Measurements from ENCODE around the gene MALRD1. TPM values are rescaled to one million over a fixed set of nuclear protein-coding genes. Genes with fewer than 3 reads are reported as not detected.

MALRD1 gene
- total and polyA plus RNA-seq, 2 experiments from 2014 or later, result 17.8 to 52.6 TPM

DNA sequence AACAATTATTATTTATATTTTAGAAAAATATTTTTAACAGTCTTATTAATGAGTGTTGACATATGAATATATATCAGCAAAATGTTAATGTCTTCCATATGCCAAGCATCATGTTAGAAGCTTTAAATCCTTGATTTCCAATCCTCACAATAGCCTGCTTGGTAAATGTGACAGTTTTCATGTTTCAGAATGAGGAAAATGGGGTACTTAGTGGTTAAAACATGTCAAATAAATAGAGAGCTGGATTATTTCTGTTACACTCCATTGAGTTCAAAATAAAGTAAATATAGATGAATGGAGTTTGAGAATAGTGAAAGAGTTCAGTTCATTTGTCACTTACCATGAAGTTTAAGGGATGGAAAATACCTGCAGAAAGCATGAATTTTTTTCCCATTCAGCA is 377.4 kb downstream of the MALRD1 start:
- Histone ChIP-seq H3K79me2 (no peaks in the 10 kb centered on the region), H3K9me3 (ENCODE audit: low read depth) (no peaks in the 10 kb centered on the region), H3K27me3 (no peaks in the 10 kb centered on the region), H3K27ac (no peak overlapping the region), H4K20me1 (ENCODE audit: insufficient read depth, poor library complexity, severe bottlenecking) (no peaks in the 10 kb centered on the region), H2AFZ (no peak overlapping the region), H3K4me3 (no peak overlapping the region), H3K4me1 (ENCODE audit: insufficient read depth) (no peaks in the 10 kb centered on the region), H3K4me2 (no peak overlapping the region), H3K9me2 (replicated peaks; ENCODE audit: insufficient read depth) (no peaks in the 10 kb centered on the region), H3K36me3 (replicated peaks; ENCODE audit: insufficient read depth, low read depth) (no peaks in the 10 kb centered on the region)
- DNase-seq (ENCODE audit: low spot score), result no peak
- TF ChIP-seq, protein P1, sequence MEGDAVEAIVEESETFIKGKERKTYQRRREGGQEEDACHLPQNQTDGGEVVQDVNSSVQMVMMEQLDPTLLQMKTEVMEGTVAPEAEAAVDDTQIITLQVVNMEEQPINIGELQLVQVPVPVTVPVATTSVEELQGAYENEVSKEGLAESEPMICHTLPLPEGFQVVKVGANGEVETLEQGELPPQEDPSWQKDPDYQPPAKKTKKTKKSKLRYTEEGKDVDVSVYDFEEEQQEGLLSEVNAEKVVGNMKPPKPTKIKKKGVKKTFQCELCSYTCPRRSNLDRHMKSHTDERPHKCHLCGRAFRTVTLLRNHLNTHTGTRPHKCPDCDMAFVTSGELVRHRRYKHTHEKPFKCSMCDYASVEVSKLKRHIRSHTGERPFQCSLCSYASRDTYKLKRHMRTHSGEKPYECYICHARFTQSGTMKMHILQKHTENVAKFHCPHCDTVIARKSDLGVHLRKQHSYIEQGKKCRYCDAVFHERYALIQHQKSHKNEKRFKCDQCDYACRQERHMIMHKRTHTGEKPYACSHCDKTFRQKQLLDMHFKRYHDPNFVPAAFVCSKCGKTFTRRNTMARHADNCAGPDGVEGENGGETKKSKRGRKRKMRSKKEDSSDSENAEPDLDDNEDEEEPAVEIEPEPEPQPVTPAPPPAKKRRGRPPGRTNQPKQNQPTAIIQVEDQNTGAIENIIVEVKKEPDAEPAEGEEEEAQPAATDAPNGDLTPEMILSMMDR (IDR thresholded peaks at IDR 0.05; ENCODE audit: poor library complexity), result no peak
- TF ChIP-seq EZH2 (IDR thresholded peaks at IDR 0.05; ENCODE audit: borderline replicate concordance) (no peak), EZH2phosphoT487 (IDR thresholded peaks at IDR 0.05; ENCODE audit: low read depth, severe bottlenecking, unreplicated experiment) (no peak)

DNA sequence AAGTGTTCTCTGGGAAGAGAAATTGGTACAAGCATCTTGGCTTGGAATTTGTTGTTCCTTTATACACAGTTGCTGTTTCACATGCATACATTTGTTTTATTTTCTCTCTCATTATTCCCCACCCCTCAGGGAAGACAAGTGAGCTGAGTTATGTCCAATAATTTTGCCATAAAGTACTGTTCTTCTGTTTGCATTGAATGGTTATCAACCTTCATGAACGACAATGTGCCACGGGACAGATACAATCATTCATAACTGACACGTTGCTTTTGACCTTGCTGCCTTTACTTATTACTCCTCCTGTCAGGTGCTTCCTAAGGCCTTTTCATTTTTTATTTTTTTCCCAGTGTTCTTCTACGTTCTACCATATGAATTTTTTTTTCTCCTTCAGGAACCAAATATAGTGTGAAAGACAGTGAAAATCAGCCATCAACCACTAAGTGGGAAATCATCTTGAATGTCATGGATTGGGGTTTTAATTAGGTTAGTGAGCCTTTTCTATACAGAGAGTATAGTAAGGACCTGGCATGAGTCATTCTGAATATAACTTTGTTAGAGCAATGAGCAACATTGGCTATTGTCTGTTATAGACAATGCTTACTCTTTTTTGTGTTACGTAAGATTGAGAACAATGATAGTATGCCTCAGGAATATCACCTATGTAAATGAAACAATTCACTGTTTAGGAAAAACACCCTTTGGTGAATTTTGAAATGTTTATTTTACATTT is 383.2 kb downstream of the MALRD1 start:
- no peaks in the 10 kb centered on the region for H3K9me2 ChIP-seq (replicated peaks; ENCODE audit: insufficient read depth)
- H3K36me3 ChIP-seq (replicated peaks; ENCODE audit: insufficient read depth, low read depth), result no peaks in the 10 kb centered on the region
- H3K4me3 ChIP-seq, result no peak overlapping the region
- H3K27ac ChIP-seq, result no peak overlapping the region
- H3K4me2 ChIP-seq, result no peak overlapping the region
- no peak overlapping the region for H2AFZ ChIP-seq
- TF ChIP-seq, protein P1 (IDR thresholded peaks at IDR 0.05; ENCODE audit: poor library complexity), result no peak
- no peak for TF ChIP-seq EZH2 (IDR thresholded peaks at IDR 0.05; ENCODE audit: borderline replicate concordance)
- no peak for TF ChIP-seq EZH2phosphoT487 (IDR thresholded peaks at IDR 0.05; ENCODE audit: low read depth, severe bottlenecking, unreplicated experiment)
- H3K9me3 ChIP-seq (ENCODE audit: low read depth), result no peaks in the 10 kb centered on the region
- 72% methylated on average over 5 of the region's 5 CpGs for WGBS (ENCODE audit: low lambda C conversion rate, missing lambda C conversion rate)
- H3K4me1 ChIP-seq (ENCODE audit: insufficient read depth), result no peaks in the 10 kb centered on the region
- DNase-seq (ENCODE audit: low spot score), result no peak
- no peaks in the 10 kb centered on the region for H3K79me2 ChIP-seq
- no peaks in the 10 kb centered on the region for H4K20me1 ChIP-seq (ENCODE audit: insufficient read depth, poor library complexity, severe bottlenecking)
- H3K27me3 ChIP-seq, result no peaks in the 10 kb centered on the region

DNA sequence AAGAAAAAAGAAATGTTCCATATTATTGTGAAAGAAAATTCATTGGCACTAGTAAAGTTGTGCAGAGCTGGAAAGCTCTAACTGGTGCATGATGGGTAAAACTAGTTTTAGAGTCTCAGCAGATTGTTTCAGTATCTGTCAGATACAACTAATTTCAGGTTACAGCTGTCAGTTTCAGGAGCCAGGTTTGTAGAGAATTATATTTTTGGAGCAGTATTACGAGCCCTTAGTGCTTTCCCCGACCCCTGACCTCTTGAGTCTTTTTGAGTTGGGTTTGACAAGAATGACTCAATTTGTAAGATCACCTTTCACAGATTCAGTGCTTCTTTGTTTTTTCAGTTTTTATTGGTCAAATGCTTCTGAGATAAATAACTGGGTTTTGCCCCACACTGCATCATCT is 401.3 kb downstream of the MALRD1 start:
- H4K20me1 ChIP-seq (ENCODE audit: insufficient read depth, poor library complexity, severe bottlenecking), result no peaks in the 10 kb centered on the region
- no peak for DNase-seq (ENCODE audit: low spot score)
- H3K9me2 ChIP-seq (replicated peaks; ENCODE audit: insufficient read depth), result no peaks in the 10 kb centered on the region
- H3K4me2 ChIP-seq, result no peak overlapping the region
- no peaks in the 10 kb centered on the region for H3K4me1 ChIP-seq (ENCODE audit: insufficient read depth)
- WGBS (ENCODE audit: low lambda C conversion rate, missing lambda C conversion rate), result 85% methylated on average over 2 of the region's 2 CpGs
- no peaks in the 10 kb centered on the region for H3K79me2 ChIP-seq
- no peak overlapping the region for H2AFZ ChIP-seq
- no peaks in the 10 kb centered on the region for H3K9me3 ChIP-seq (ENCODE audit: low read depth)
- no peaks in the 10 kb centered on the region for H3K36me3 ChIP-seq (replicated peaks; ENCODE audit: insufficient read depth, low read depth)
- H3K4me3 ChIP-seq, result no peak overlapping the region
- no peaks in the 10 kb centered on the region for H3K27me3 ChIP-seq
- no peak for TF ChIP-seq EZH2phosphoT487 (IDR thresholded peaks at IDR 0.05; ENCODE audit: low read depth, severe bottlenecking, unreplicated experiment)
- no peak for TF ChIP-seq EZH2 (IDR thresholded peaks at IDR 0.05; ENCODE audit: borderline replicate concordance)
- TF ChIP-seq, protein P1 (IDR thresholded peaks at IDR 0.05; ENCODE audit: poor library complexity), result no peak
- H3K27ac ChIP-seq, result no peak overlapping the region
